Tibial nerve (tissue), 4 donors: Measurements from ENCODE around the gene STAM.

ENCODE experiments used
- CTCF ChIP-seq, 5 experiments: fragments of 200-600 bp in 3 of 5; fragments of 450-650 bp in 2 of 5; sonication (generic) in 3 of 5; IDR thresholded peaks; one replicate each; pipeline ENCODE4 v1.5.1; 2016 to 2019; ENCODE audit warnings: antibody characterized with exemption in 5 of 5, mild to moderate bottlenecking in 3 of 5, moderate library complexity in 2 of 5
- EP300 ChIP-seq, 2 donors: sonication (generic); formaldehyde crosslinking; IDR thresholded peaks; one replicate each; pipeline ENCODE4 v1.6.1; 2017; ENCODE audit warnings: antibody characterized with exemption in 2 of 2, mild to moderate bottlenecking in 1 of 2
- POLR2A ChIP-seq, 2 donors: fragments of 450-650 bp; IDR thresholded peaks; one replicate each; pipeline ENCODE4 v1.6.1; 2017; ENCODE audit warnings: antibody characterized with exemption in 2 of 2, mild to moderate bottlenecking in 2 of 2, moderate library complexity in 2 of 2

GRCh38 chr10:17756557-17757217 lies 112.7 kb downstream of the STAM start:
- TF ChIP-seq CTCF (IDR thresholded peaks at IDR 0.05) (no peak), EP300 (IDR thresholded peaks at IDR 0.05) (no peak), POLR2A (IDR thresholded peaks at IDR 0.05) (no peak)
